ENCODE data around the gene ENPP3. TPM values are rescaled to one million over a fixed set of nuclear protein-coding genes. Genes with fewer than 3 reads are reported as not detected.

Gene ENPP3
- total and polyA plus RNA-seq, 9 of the 15 experiments (the other 6 are each of a cell fraction or from before 2014, with no cell fraction given) = 14.0 to 32.8 (median 21.6) TPM

DNA sequence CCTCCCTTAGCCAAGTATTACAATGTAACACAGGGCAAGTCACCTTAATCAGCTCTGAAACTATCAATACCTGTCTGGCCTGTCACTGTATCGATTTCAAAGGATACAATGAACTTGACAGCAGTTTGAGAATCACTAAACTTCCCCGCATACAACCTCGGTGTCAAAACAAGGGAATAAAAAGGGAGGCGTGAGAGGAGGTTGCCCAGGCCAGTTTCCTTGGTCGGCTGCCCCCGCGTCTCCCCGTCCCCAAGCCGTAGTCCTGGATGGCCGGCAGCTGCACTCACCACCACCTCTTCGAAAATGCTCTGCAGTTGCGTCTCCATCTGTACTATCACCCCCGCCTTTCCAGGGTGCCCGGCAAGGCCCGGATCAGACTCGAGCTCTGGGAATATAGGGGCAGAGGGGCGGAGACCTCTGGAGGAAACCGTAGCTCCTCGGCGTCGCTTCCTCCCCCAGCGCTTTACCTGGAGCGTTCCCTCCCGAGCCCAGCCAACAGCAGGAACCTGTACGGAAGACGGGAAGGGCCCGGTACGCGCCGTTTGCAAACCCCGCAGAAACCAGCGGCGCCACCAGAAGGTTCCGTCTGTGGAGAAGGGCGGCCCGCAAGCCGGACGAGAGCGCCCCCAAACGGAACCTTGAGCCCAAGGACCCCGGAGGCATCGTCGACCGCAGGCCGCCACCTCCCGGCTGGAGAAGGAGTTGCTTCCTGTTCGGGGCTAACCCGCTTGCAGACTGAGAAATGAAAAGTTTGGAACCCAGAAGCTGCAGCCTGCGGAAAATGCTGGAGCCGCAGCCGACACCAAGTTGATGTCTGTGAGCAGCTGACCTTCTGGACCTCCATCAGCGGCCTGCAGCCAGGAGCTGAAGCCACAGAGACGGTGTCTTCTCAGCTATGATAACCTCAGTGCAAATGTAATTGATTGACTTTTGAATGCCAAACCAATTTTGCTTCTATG is 9.1 kb upstream of the ENPP3 start, which contains the start of gene MED23 (continued):
- TF ChIP-seq CUX1 (CRISPR knock-in tag; IDR thresholded peaks at IDR 0.05) (no peak), ZNF143 (CRISPR knock-in tag; IDR thresholded peaks at IDR 0.05) (no peak), NFRKB (IDR thresholded peaks at IDR 0.05; ENCODE audit: low read depth) (peak; percentile 71; the same call in 1 of the 2 replicates), C11orf30 (IDR thresholded peaks at IDR 0.05; ENCODE audit: low read depth) (peak; percentile 99), GATA2 (CRISPR knock-in tag; IDR thresholded peaks at IDR 0.05) (no peak), NR1H2 (CRISPR knock-in tag; IDR thresholded peaks at IDR 0.05) (peak; percentile 94), RB1 (IDR thresholded peaks at IDR 0.05; ENCODE audit: low read depth) (peak; percentile 99), TRIM28 (IDR thresholded peaks at IDR 0.05) (peak; percentile 80; the same call in 1 of the 2 replicates), ERF (CRISPR knock-in tag; IDR thresholded peaks at IDR 0.05) (0 out of 2 replicates have a peak, but pooled peaks have one; percentile 67), ZNF274 (IDR thresholded peaks at IDR 0.05; ENCODE audit: borderline replicate concordance, low read depth, low read length) (no peak), ZNF609 (CRISPR knock-in tag; IDR thresholded peaks at IDR 0.05; ENCODE audit: borderline replicate concordance) (peak; percentile 83; the same call in 1 of the 2 replicates), E2F3 (CRISPR knock-in tag; IDR thresholded peaks at IDR 0.05) (0 out of 2 replicates have a peak, but pooled peaks have one; percentile 44), TAF7 (tag; IDR thresholded peaks at IDR 0.05) (peak; percentile 79), ETV1 (tag; conservative IDR thresholded peaks at IDR 0.05; ENCODE audit: low read depth) (peak; percentile 94), MEF2A (IDR thresholded peaks at IDR 0.05; ENCODE audit: control insufficient read depth, low read depth, low read length) (0 out of 2 replicates have a peak, but pooled peaks have one; percentile 42), KHSRP (IDR thresholded peaks at IDR 0.05) (no peak), ZFP36 (IDR thresholded peaks at IDR 0.05; ENCODE audit: low read depth, low read length, partially characterized antibody) (peak; percentile 35)
